ENCODE results near the gene NDUFV1.

GRCh38 chr11:67628710-67629385 is 22.1 kb downstream of the NDUFV1 start:
- no peak for TF ChIP-seq POLR2AphosphoS5 (IDR thresholded peaks at IDR 0.05; ENCODE audit: low read depth, low read length)
- TF ChIP-seq POLR2A (IDR thresholded peaks at IDR 0.05; ENCODE audit: low read depth, low read length): no peak
